Colonic mucosa (tissue), 4 donors: ENCODE data around the gene FAM222B. TPM values are rescaled to one million over a fixed set of nuclear protein-coding genes. Genes with fewer than 3 reads are reported as not detected.

ENCODE experiments used
- DNase-seq: peaks from one replicate; pipeline ENCODE4 v3.0.0-alpha.2; 2020
- H3K27ac ChIP-seq: fragments of 200-600 bp; one replicate; pipeline ENCODE4 v1.8.0; 2021
- H3K27me3 ChIP-seq: fragments of 200-600 bp; one replicate; pipeline ENCODE4 v1.8.0; 2021
- H3K36me3 ChIP-seq: fragments of 200-600 bp; one replicate; pipeline ENCODE4 v1.8.0; 2021
- H3K4me1 ChIP-seq: fragments of 200-600 bp; one replicate; pipeline ENCODE4 v1.8.0; 2021; ENCODE audit warnings: mild to moderate bottlenecking
- H3K4me3 ChIP-seq: fragments of 200-600 bp; one replicate; pipeline ENCODE4 v1.8.0; 2021
- H3K9ac ChIP-seq, 2 donors: one replicate each; pipeline ENCODE4 v1.7.0; 2013; ENCODE audit warnings: control low read depth in 2 of 2, low read depth in 2 of 2, low read length in 2 of 2
- H3K9me3 ChIP-seq: fragments of 200-600 bp; one replicate; pipeline ENCODE4 v1.8.0; 2021
- CTCF ChIP-seq: fragments of 200-600 bp; IDR thresholded peaks from one replicate; pipeline ENCODE4 v1.8.0; 2022; ENCODE audit warnings: antibody characterized with exemption, mild to moderate bottlenecking
- intact Hi-C: fragments of 100-400 bp; cut with DNase I; formaldehyde crosslinking; loops from one replicate; pipeline ENCODE4 v1.14.1; 2022
- total RNA-seq, 2 donors: library from RNA; stranded (reverse); fragmentation: NEBNext Ultra II Directional in 1 of 2; extraction: Animal tissue kit (Norgen Biotek cat#: 25700) in 1 of 2; gene quantifications; one replicate each; pipeline ENCODE4 v1.2.1, GENCODE V29; 2021
- donor health status: healthy.
- donor health status: DM: no; HTN: no; CAD: no.
- donor health status: DM: no; HTN: no; CAD: no.

FAM222B gene
- total RNA-seq, 2 donors from 2014 or later: 27.9 to 35.4 TPM

GRCh38 chr17:28747801-28748750 lies 94.5 kb downstream of the FAM222B start:
- Histone ChIP-seq H3K4me3 (no peak overlapping the region), H3K36me3 (peaks cover 11% of the 10 kb centered on the region), H3K9ac (peak overlapping the region; percentile 3 to 85), H3K4me1 (peaks cover 23% of the 10 kb centered on the region), H3K27ac (peak overlapping the region; percentile 95), H3K27me3 (no peaks in the 10 kb centered on the region), H3K9me3 (no peaks in the 10 kb centered on the region)
- intact Hi-C loops: no loop called here
- no peak for DNase-seq
- no peak for TF ChIP-seq CTCF

- Histone ChIP-seq H3K27me3 (no peaks in the 10 kb centered on the region), H3K4me3 (no peak overlapping the region), H3K36me3 (peaks cover 11% of the 10 kb centered on the region), H3K9ac (peak overlapping the region; percentile 64 to 85), H3K27ac (peak overlapping the region; percentile 95), H3K4me1 (peaks cover 29% of the 10 kb centered on the region), H3K9me3 (no peaks in the 10 kb centered on the region)
- intact Hi-C loops: no loop called here
- peak; percentile 84 for DNase-seq
- TF ChIP-seq CTCF: no peak
These were observed 95.4 kb downstream of the FAM222B start for GRCh38 chr17:28747051-28747691.

- intact Hi-C loops: no loop called here
- Histone ChIP-seq H3K9me3 (no peaks in the 10 kb centered on the region), H3K9ac (peak overlapping the region; percentile 81 to 85), H3K27ac (peak overlapping the region; percentile 95), H3K36me3 (peaks cover 11% of the 10 kb centered on the region), H3K4me3 (no peak overlapping the region), H3K27me3 (no peaks in the 10 kb centered on the region), H3K4me1 (peaks cover 29% of the 10 kb centered on the region)
- DNase-seq: peak; percentile 92
- no peak for TF ChIP-seq CTCF
These were observed 96.0 kb downstream of the FAM222B start for GRCh38 chr17:28746611-28747050.

- no peak for TF ChIP-seq CTCF
- DNase-seq: no peak
- Histone ChIP-seq H3K4me1 (peaks cover 29% of the 10 kb centered on the region), H3K4me3 (peak overlapping the region; percentile 77), H3K27me3 (no peaks in the 10 kb centered on the region), H3K27ac (peak overlapping the region; percentile 95), H3K36me3 (peaks cover 11% of the 10 kb centered on the region), H3K9me3 (no peaks in the 10 kb centered on the region), H3K9ac (peak overlapping the region; percentile 81 to 85)
- intact Hi-C loops: no loop called here
These were observed 96.7 kb downstream of the FAM222B start for GRCh38 chr17:28745786-28746411.
